ENCODE data around the gene HIPK3. TPM values are rescaled to one million over a fixed set of nuclear protein-coding genes. Genes with fewer than 3 reads are reported as not detected.

HIPK3 gene
- total RNA-seq, 1 donor from 2014 or later: 33.1 TPM

DNA sequence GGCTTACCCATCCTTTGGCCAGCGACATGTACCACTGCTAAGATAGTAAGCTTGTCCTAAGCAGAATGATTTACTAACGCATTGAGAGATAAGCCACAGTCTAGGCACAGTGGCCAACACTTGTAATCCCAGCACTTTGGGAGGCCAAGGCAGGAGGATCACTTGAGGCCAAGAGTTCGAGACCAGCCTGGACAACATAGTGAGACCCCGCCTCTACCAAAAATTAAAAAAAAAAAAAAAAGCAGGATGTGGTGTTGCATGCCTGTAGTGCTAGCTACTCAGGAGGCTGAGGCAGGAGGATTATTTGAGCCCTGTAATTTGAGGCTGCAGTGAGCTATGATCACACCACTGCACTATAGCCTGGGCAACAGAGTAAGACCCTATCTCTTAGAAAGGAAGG, 93.1 kb downstream of the HIPK3 start:
- Mint-ChIP-seq H3K4me3 (no peak overlapping the region), H3K4me1 (no peaks in the 10 kb centered on the region), H3K27ac (no peak overlapping the region), H3K36me3 (peaks cover 15% of the 10 kb centered on the region), H3K27me3 (ENCODE audit: insufficient read depth, low read depth) (peaks cover 2% of the 10 kb centered on the region), H3K9me3 (no peaks in the 10 kb centered on the region)
- no peak overlapping the region for H3K27ac ChIP-seq
- H3K36me3 ChIP-seq: no peaks in the 10 kb centered on the region
- no peaks in the 10 kb centered on the region for H3F3A ChIP-seq (ENCODE audit: low read depth)
- TF ChIP-seq EZH2 (IDR thresholded peaks at IDR 0.05) (no peak), EZH2phosphoT487 (IDR thresholded peaks at IDR 0.05) (no peak)
- TF ChIP-seq, protein P1, sequence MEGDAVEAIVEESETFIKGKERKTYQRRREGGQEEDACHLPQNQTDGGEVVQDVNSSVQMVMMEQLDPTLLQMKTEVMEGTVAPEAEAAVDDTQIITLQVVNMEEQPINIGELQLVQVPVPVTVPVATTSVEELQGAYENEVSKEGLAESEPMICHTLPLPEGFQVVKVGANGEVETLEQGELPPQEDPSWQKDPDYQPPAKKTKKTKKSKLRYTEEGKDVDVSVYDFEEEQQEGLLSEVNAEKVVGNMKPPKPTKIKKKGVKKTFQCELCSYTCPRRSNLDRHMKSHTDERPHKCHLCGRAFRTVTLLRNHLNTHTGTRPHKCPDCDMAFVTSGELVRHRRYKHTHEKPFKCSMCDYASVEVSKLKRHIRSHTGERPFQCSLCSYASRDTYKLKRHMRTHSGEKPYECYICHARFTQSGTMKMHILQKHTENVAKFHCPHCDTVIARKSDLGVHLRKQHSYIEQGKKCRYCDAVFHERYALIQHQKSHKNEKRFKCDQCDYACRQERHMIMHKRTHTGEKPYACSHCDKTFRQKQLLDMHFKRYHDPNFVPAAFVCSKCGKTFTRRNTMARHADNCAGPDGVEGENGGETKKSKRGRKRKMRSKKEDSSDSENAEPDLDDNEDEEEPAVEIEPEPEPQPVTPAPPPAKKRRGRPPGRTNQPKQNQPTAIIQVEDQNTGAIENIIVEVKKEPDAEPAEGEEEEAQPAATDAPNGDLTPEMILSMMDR (IDR thresholded peaks at IDR 0.05): no peak
- H3K4me1 ChIP-seq: no peaks in the 10 kb centered on the region
- no peaks in the 10 kb centered on the region for H4K20me1 ChIP-seq (ENCODE audit: low read depth)
- no peak overlapping the region for H3K9ac ChIP-seq
- no peaks in the 10 kb centered on the region for H3K9me3 ChIP-seq (ENCODE audit: low read depth)
- H3K27me3 ChIP-seq: no peaks in the 10 kb centered on the region
- H3K79me2 ChIP-seq (ENCODE audit: low read depth): no peaks in the 10 kb centered on the region
- no peak overlapping the region for H2AFZ ChIP-seq (replicated peaks)
- H3K4me2 ChIP-seq: no peak overlapping the region
- no peak for DNase-seq (ENCODE audit: low spot score)
- no peak overlapping the region for H3K4me3 ChIP-seq

DNA sequence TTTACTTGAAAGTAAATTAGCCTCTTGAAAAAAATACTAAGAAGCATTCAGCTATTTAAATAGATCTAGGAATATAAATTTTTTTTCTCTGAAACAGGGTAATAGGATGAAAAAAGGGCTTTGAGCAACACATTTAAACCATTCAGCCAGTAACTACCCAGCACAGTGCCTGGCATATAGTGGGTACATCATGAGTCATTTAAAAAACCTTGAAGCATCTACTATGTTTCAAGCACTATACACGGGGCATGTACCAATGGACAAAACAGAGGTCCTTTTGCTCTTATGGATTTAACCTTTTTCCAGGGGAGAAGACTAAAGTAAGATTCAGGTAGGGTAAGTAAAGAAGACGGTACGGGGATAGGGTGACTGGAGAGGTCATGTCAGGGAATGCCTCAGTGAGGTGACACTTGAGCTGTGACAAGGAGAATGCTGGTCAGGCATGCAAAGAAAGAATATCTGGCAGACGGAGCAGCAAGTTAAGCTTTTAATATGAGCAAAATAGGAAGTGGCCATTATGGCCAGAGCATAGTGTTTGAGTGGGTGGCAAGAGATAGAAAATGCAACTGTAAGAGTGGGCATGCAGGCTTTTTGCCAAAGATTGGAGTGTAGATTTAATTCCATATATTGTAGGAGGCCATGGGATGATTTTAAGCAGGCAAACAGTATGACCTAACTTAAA, 101.1 kb downstream of the HIPK3 start:
- H3K27ac Mint-ChIP-seq: no peak overlapping the region
- DNase-seq (ENCODE audit: low spot score): no peak
- H2AFZ ChIP-seq (replicated peaks): no peak overlapping the region
- H3K9ac ChIP-seq: no peak overlapping the region
- no peaks in the 10 kb centered on the region for H3K79me2 ChIP-seq (ENCODE audit: low read depth)
- no peaks in the 10 kb centered on the region for H3K4me1 ChIP-seq
- H3K9me3 Mint-ChIP-seq: no peaks in the 10 kb centered on the region
- H3K4me3 Mint-ChIP-seq: no peak overlapping the region
- no peaks in the 10 kb centered on the region for H4K20me1 ChIP-seq (ENCODE audit: low read depth)
- peaks cover 13% of the 10 kb centered on the region for H3K4me1 Mint-ChIP-seq
- H3K4me2 ChIP-seq: no peak overlapping the region
- no peak for TF ChIP-seq EZH2 (IDR thresholded peaks at IDR 0.05)
- H3K36me3 ChIP-seq: no peaks in the 10 kb centered on the region
- H3K27me3 ChIP-seq: no peaks in the 10 kb centered on the region
- H3K9me3 ChIP-seq (ENCODE audit: low read depth): no peaks in the 10 kb centered on the region
- H3K36me3 Mint-ChIP-seq: peaks cover under 1% of the 10 kb centered on the region
- H3K27me3 Mint-ChIP-seq (ENCODE audit: insufficient read depth, low read depth): no peaks in the 10 kb centered on the region
- H3F3A ChIP-seq (ENCODE audit: low read depth): no peaks in the 10 kb centered on the region
- no peak overlapping the region for H3K4me3 ChIP-seq
- H3K27ac ChIP-seq: no peak overlapping the region

DNA sequence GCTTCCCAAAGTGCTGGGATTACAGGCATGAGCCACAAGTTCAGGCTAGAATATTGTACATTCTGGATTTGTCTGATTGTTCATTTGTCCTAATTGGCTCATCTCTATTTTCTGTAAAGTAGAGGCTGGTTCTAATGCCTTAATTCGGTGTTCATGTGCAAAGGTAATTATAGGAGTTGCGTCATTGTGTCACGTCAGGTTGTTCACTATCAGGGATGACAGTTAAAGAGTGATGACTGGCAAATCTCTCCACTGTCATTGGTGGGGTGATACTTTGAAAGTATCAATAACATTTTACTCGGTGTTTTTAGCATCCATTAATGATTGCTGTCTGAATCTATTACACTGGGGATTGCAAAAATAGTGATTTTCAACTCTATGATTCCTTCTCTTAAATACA, 103.5 kb downstream of the HIPK3 start:
- no peaks in the 10 kb centered on the region for H3K9me3 ChIP-seq (ENCODE audit: low read depth)
- no peak overlapping the region for H3K9ac ChIP-seq
- peaks cover 13% of the 10 kb centered on the region for H3K4me1 Mint-ChIP-seq
- no peak overlapping the region for H2AFZ ChIP-seq (replicated peaks)
- no peaks in the 10 kb centered on the region for H3K36me3 Mint-ChIP-seq
- no peaks in the 10 kb centered on the region for H3K27me3 Mint-ChIP-seq (ENCODE audit: insufficient read depth, low read depth)
- H3K4me3 ChIP-seq: no peak overlapping the region
- no peaks in the 10 kb centered on the region for H4K20me1 ChIP-seq (ENCODE audit: low read depth)
- no peak overlapping the region for H3K4me3 Mint-ChIP-seq
- no peaks in the 10 kb centered on the region for H3F3A ChIP-seq (ENCODE audit: low read depth)
- no peaks in the 10 kb centered on the region for H3K9me3 Mint-ChIP-seq
- H3K4me1 ChIP-seq: no peaks in the 10 kb centered on the region
- no peak overlapping the region for H3K27ac Mint-ChIP-seq
- DNase-seq (ENCODE audit: low spot score): no peak
- H3K36me3 ChIP-seq: no peaks in the 10 kb centered on the region
- peaks cover 6% of the 10 kb centered on the region for H3K27me3 ChIP-seq
- TF ChIP-seq EZH2 (IDR thresholded peaks at IDR 0.05): no peak
- no peak for TF ChIP-seq EZH2phosphoT487 (IDR thresholded peaks at IDR 0.05)
- TF ChIP-seq, protein P1 (IDR thresholded peaks at IDR 0.05): no peak
- H3K27ac ChIP-seq: no peak overlapping the region
- H3K4me2 ChIP-seq: no peak overlapping the region
- H3K79me2 ChIP-seq (ENCODE audit: low read depth): no peaks in the 10 kb centered on the region
